IMR-90 (cell line): ENCODE measurements around the gene SAMD7. TPM values are rescaled to one million over a fixed set of nuclear protein-coding genes. Genes with fewer than 3 reads are reported as not detected.

ENCODE experiments used
- ATAC-seq: fragments of 200-7000 bp; cut with Tn5 transposase; 2 replicates; pipeline ENCODE4 v1.9.1; 2020; ENCODE audit warnings: low read depth, mild to moderate bottlenecking, moderate library complexity
- BruUV-seq: library from RNA; stranded (reverse); fragments of 400-500 nt; replicated peaks from 2 replicates; lab custom pipeline; 2021; lab: Mats Ljungman, UMichigan
- CTCF ChIA-PET: fragments of 300-600 bp; formaldehyde crosslinking; extraction: SDS; loops from one replicate; lab custom pipeline; 2021; ENCODE audit warnings: antibody characterized with exemption; lab: Yijun Ruan, JAX
- POLR2A ChIA-PET: fragments of 300-600 bp; sonication (Branson Sonifier 250); formaldehyde crosslinking; loops from one replicate; lab custom pipeline; 2022; ENCODE audit warnings: antibody characterized with exemption; ENCODE audit not compliant: unreplicated experiment; lab: Charles Lee
- DNase-seq: peaks from one replicate; pipeline ENCODE4 v3.0.0; 2013
- H2AFZ ChIP-seq: replicated peaks from 2 replicates; pipeline ENCODE3; 2013; ENCODE audit warnings: low read length, mild to moderate bottlenecking; ENCODE audit not compliant: poor library complexity
- H2AK5ac ChIP-seq: 2 replicates; pipeline ENCODE4 v1.6.1; 2013; ENCODE audit warnings: low read depth, low read length, inconsistent platforms
- H2AK9ac ChIP-seq: replicated peaks from 2 replicates; pipeline ENCODE3; 2013; ENCODE audit warnings: mild to moderate bottlenecking, low read depth, low read length, moderate library complexity; ENCODE audit not compliant: poor library complexity
- H2BK120ac ChIP-seq: 2 replicates; pipeline ENCODE4 v1.6.1; 2013; ENCODE audit warnings: low read depth, low read length, inconsistent platforms
- H2BK15ac ChIP-seq: 3 replicates; pipeline ENCODE4 v1.6.1; 2013; ENCODE audit warnings: low read depth, low read length, inconsistent platforms
- H2BK20ac ChIP-seq: 2 replicates; pipeline ENCODE4 v1.6.1; 2013; ENCODE audit warnings: low read depth, mild to moderate bottlenecking, inconsistent platforms, low read length, moderate library complexity
- H2BK5ac ChIP-seq: 2 replicates; pipeline ENCODE4 v1.6.1; 2013; ENCODE audit warnings: mild to moderate bottlenecking, low read depth, low read length, inconsistent platforms; ENCODE audit not compliant: poor library complexity, severe bottlenecking
- H3K14ac ChIP-seq: replicated peaks from 2 replicates; pipeline ENCODE4 v1.6.1; 2013; ENCODE audit warnings: low read depth, low read length, inconsistent platforms
- H3K18ac ChIP-seq: 2 replicates; pipeline ENCODE4 v1.6.1; 2013; ENCODE audit warnings: low read depth, low read length, control low read depth
- H3K23ac ChIP-seq: 2 replicates; pipeline ENCODE4 v1.6.1; 2013; ENCODE audit warnings: low read depth, low read length, inconsistent platforms
- H3K27ac ChIP-seq: 2 replicates; pipeline ENCODE4 v1.5.1; 2013; ENCODE audit warnings: mild to moderate bottlenecking, control low read depth, low read length; ENCODE audit not compliant: insufficient read depth
- H3K27me3 ChIP-seq: 2 replicates; pipeline ENCODE4 v1.6.1; 2013; ENCODE audit warnings: low read length; ENCODE audit not compliant: control insufficient read depth, insufficient read depth
- H3K36me3 ChIP-seq: 2 replicates; pipeline ENCODE4 v1.6.1; 2013; ENCODE audit warnings: low read length, mixed read lengths; ENCODE audit not compliant: control insufficient read depth, insufficient read depth
- H3K4ac ChIP-seq: 2 replicates; pipeline ENCODE4 v1.6.1; 2013; ENCODE audit warnings: low read depth, low read length, inconsistent platforms
- H3K4me1 ChIP-seq: 2 replicates; pipeline ENCODE4 v1.6.1; 2013; ENCODE audit warnings: low read length, mixed read lengths; ENCODE audit not compliant: control insufficient read depth, insufficient read depth
- H3K4me2 ChIP-seq: 2 replicates; pipeline ENCODE4 v1.6.1; 2013; ENCODE audit warnings: low read depth, mild to moderate bottlenecking, control low read depth, low read length, moderate library complexity
- H3K4me3 ChIP-seq: 2 replicates; pipeline ENCODE4 v1.5.1; 2013; ENCODE audit warnings: low read depth, mild to moderate bottlenecking, control low read depth, low read length, moderate library complexity; ENCODE audit not compliant: insufficient read depth
- H3K56ac ChIP-seq: 2 replicates; pipeline ENCODE4 v1.6.1; 2013; ENCODE audit warnings: low read length, inconsistent platforms; ENCODE audit not compliant: insufficient read depth; ENCODE audit errors: extremely low read depth
- H3K79me1 ChIP-seq, 2 experiments: 2 replicates each; pipeline ENCODE4 v1.6.1; 2013; ENCODE audit warnings: low read length in 2 of 2, inconsistent platforms in 1 of 2, low read depth in 1 of 2
- H3K9ac ChIP-seq: 2 replicates; pipeline ENCODE4 v1.6.1; 2013; ENCODE audit warnings: low read depth, low read length, control low read depth
- H3K9me1 ChIP-seq: 2 replicates; pipeline ENCODE4 v1.6.1; 2013; ENCODE audit warnings: low read length, inconsistent platforms; ENCODE audit not compliant: insufficient read depth
- H3K9me3 ChIP-seq: 2 replicates; pipeline ENCODE4 v1.6.1; 2013; ENCODE audit warnings: low read length; ENCODE audit not compliant: control insufficient read depth, insufficient read depth
- H4K20me1 ChIP-seq: 2 replicates; pipeline ENCODE4 v1.6.1; 2013; ENCODE audit warnings: low read length, inconsistent platforms; ENCODE audit not compliant: insufficient read depth
- H4K5ac ChIP-seq: 2 replicates; pipeline ENCODE4 v1.6.1; 2013; ENCODE audit warnings: mild to moderate bottlenecking, low read depth, low read length, control low read depth
- H4K8ac ChIP-seq, 2 experiments: 2 replicates each; pipeline ENCODE4 v1.6.1; 2013; ENCODE audit warnings: low read depth in 2 of 2, low read length in 2 of 2, control low read depth in 1 of 2, inconsistent platforms in 1 of 2
- H4K91ac ChIP-seq: 2 replicates; pipeline ENCODE4 v1.6.1; 2013; ENCODE audit warnings: low read depth, low read length, inconsistent platforms; ENCODE audit not compliant: insufficient read depth
- BHLHE40 ChIP-seq: fragments of 150-350 bp; IDR thresholded peaks from 2 replicates; pipeline ENCODE4 v1.6.1; 2016; ENCODE audit warnings: mild to moderate bottlenecking, low read depth, low read length
- CHD1 ChIP-seq: IDR thresholded peaks from 2 replicates; pipeline ENCODE4 v1.6.1; 2012; ENCODE audit warnings: low read depth, low read length, improper control_type of control experiment
- FOS ChIP-seq: fragments of 150-350 bp; IDR thresholded peaks from 2 replicates; pipeline ENCODE4 v1.6.1; 2016; ENCODE audit warnings: low read depth, low read length
- MAFK ChIP-seq: IDR thresholded peaks from 2 replicates; pipeline ENCODE4 v1.6.1; 2012; ENCODE audit warnings: low read depth, low read length, improper control_type of control experiment
- MXI1 ChIP-seq: IDR thresholded peaks from 2 replicates; pipeline ENCODE4 v1.6.1; 2012; ENCODE audit warnings: low read depth, mild to moderate bottlenecking, low read length, moderate library complexity, borderline replicate concordance
- RCOR1 ChIP-seq: IDR thresholded peaks from 2 replicates; pipeline ENCODE4 v1.6.1; 2012; ENCODE audit warnings: mild to moderate bottlenecking, low read length, improper control_type of control experiment; ENCODE audit not compliant: insufficient replicate concordance
- WGBS, 2 experiments: methylation state at CpG; one replicate each; pipeline versions ENCODE4 v1.1.5 to v1.1.7; 2013; ENCODE audit warnings: missing lambda C conversion rate in 2 of 2; ENCODE audit not compliant: insufficient read length in 1 of 2; ENCODE audit errors: extremely low coverage in 2 of 2; 5-methylcytosine and 5-hydroxymethylcytosine counted together
- dilution Hi-C: fragments of 300-500 bp; cut with HindIII; formaldehyde crosslinking; loops from one replicate; pipeline ENCODE4 v1.14.3; 2018; ENCODE audit warnings: low sequenced_read_pairs; ENCODE audit not compliant: unreplicated experiment
- in situ Hi-C: fragments of 300-500 bp; cut with MboI; formaldehyde crosslinking; loops from 3 replicates; pipeline ENCODE4 v1.14.3; 2019; ENCODE audit warnings: low sequenced_read_pairs, inconsistent platforms, mixed read lengths
- intact Hi-C: fragments of 100-400 bp; cut with micrococcal nuclease; formaldehyde crosslinking; loops from 2 replicates; pipeline ENCODE4 v1.10.0; 2022
- polyA plus RNA-seq, 3 experiments: library from polyadenylated mRNA; depleted of rRNA; stranded (reverse); fragments of >200 nt; gene quantifications; 2 replicates each; pipeline ENCODE4 v1.2.3, GENCODE V29; 2012; ENCODE audit warnings: low replicate concordance in 1 of 3
- total RNA-seq: library from RNA; depleted of rRNA; stranded (reverse); fragments of >200 nt; gene quantifications from 2 replicates; pipeline ENCODE4 v1.2.3, GENCODE V29; 2012

Gene SAMD7
- total and polyA plus RNA-seq, 2 of the 4 experiments (the other 2 are of a cell fraction): not detected

GRCh38 chr3:169969174-169970095 lies 58.1 kb downstream of the SAMD7 start:
- H2AFZ ChIP-seq: no peak overlapping the region
- no peak overlapping the region for H2BK15ac ChIP-seq
- no peak overlapping the region for H3K18ac ChIP-seq
- no peak overlapping the region for H4K91ac ChIP-seq
- no peak overlapping the region for H3K4me3 ChIP-seq
- peaks cover 52% of the 10 kb centered on the region for H4K20me1 ChIP-seq
- peaks cover 3% of the 10 kb centered on the region; the same call in 1 of the 2 replicates for H3K36me3 ChIP-seq
- peak overlapping the region; percentile 61 for H3K4me2 ChIP-seq
- H3K14ac ChIP-seq: no peak overlapping the region
- in situ Hi-C loops: no loop called here
- BruUV-seq: no TSS peak
- no peak overlapping the region for H4K8ac ChIP-seq
- H2AK9ac ChIP-seq: no peak overlapping the region
- intact Hi-C loops: loop anchor here (5.0 kb wide), 1 partner anchor 107 kb away; no protein-coding TSS in a partner anchor
- peaks cover 3 to 51% of the 10 kb centered on the region in 2 experiments; a peak in 2 of 4 replicates for H3K79me1 ChIP-seq
- no peak overlapping the region for H2AK5ac ChIP-seq
- no peak overlapping the region for H3K56ac ChIP-seq
- no peak overlapping the region for H3K9ac ChIP-seq
- H3K27ac ChIP-seq: no peak overlapping the region
- no peak overlapping the region for H2BK120ac ChIP-seq
- CTCF ChIA-PET: no interaction called here
- TF ChIP-seq RCOR1: no peak
- no peak for TF ChIP-seq BHLHE40
- no peak for TF ChIP-seq MXI1
- no peak for TF ChIP-seq FOS
- no peak for TF ChIP-seq CHD1
- TF ChIP-seq MAFK: no peak
- dilution Hi-C loops: no loop called here
- H3K4me1 ChIP-seq: peaks cover 2% of the 10 kb centered on the region; the same call in 1 of the 2 replicates
- no peak for DNase-seq
- no peak for ATAC-seq
- H3K23ac ChIP-seq: no peak overlapping the region
- peak overlapping the region; percentile 2 for H2BK5ac ChIP-seq
- H3K27me3 ChIP-seq: no peaks in the 10 kb centered on the region
- H3K9me1 ChIP-seq: peaks cover 7% of the 10 kb centered on the region; the same call in 1 of the 2 replicates
- H3K4ac ChIP-seq: no peak overlapping the region
- H2BK20ac ChIP-seq: no peak overlapping the region
- H4K5ac ChIP-seq: peak overlapping the region; percentile 45; the same call in 1 of the 2 replicates
- no peaks in the 10 kb centered on the region for H3K9me3 ChIP-seq
- POLR2A ChIA-PET: no interaction called here
- WGBS, 2 experiments: no CpG with 5 or more reads among the region's 5 CpGs
